Caki2 (cell line): ENCODE results near the gene CHPF2. TPM values are rescaled to one million over a fixed set of nuclear protein-coding genes. Genes with fewer than 3 reads are reported as not detected.

Source experiments
- DNase-seq: peaks from one replicate; pipeline ENCODE4 v3.0.0-alpha.2; 2015; ENCODE audit warnings: low read depth
- in situ Hi-C: cut with HindIII; loops from 2 replicates; pipeline ENCODE4 v1.10.0; 2016; ENCODE audit warnings: low sequenced_read_pairs, low pct_unique_long_range_greater_than_20kb, mixed read lengths
- total RNA-seq: library from RNA; depleted of rRNA; stranded (reverse); fragments of >200 nt; shearing (Covaris generic); gene quantifications from 2 replicates; pipeline ENCODE4 v1.2.3, GENCODE V29; 2014; ENCODE audit warnings: low replicate concordance

The CHPF2 gene
- total RNA-seq, 1 experiment from 2014 or later: 38.2 TPM

GRCh38 chr7:151226875-151227782, 5.2 kb upstream of the CHPF2 start, which contains the start of gene ABCF2:
Gene ABCF2 (minus strand): TSS chr7:151227205. CDS start chr7:151226458, 747 bp downstream.
- peak; percentile 97 for DNase-seq
- in situ Hi-C loops: no loop called here

- in situ Hi-C loops: no loop called here
- DNase-seq: no peak
Measured at GRCh38 chr7:151228024-151228866, 4.0 kb upstream of the CHPF2 start.

- in situ Hi-C loops: no loop called here
- no peak for DNase-seq
Measured at GRCh38 chr7:151229249-151229648, 3.0 kb upstream of the CHPF2 start.

- DNase-seq: no peak
- in situ Hi-C loops: no loop called here
Measured at GRCh38 chr7:151231080-151231479, 1.2 kb upstream of the CHPF2 start.

GRCh38 chr7:151232917-151233701, 826 bp downstream of the CHPF2 start:
- in situ Hi-C loops: no loop called here
- DNase-seq: peak; percentile 69

GRCh38 chr7:151233804-151234203, 1.5 kb downstream of the CHPF2 start:
- in situ Hi-C loops: no loop called here

GRCh38 chr7:151235091-151235787, 3.0 kb downstream of the CHPF2 start:
- DNase-seq: no peak
- in situ Hi-C loops: no loop called here

More at GRCh38 chr7:151233804-151234203, 1.5 kb downstream of the CHPF2 start:
- no peak for DNase-seq

- no peak for DNase-seq
- in situ Hi-C loops: no loop called here
Measured at GRCh38 chr7:151236406-151236805, 4.1 kb downstream of the CHPF2 start.

- in situ Hi-C loops: no loop called here
Measured at GRCh38 chr7:151237244-151238189, 5.2 kb downstream of the CHPF2 start.

GRCh38 chr7:151238190-151238810, 6.0 kb downstream of the CHPF2 start:
- no peak for DNase-seq
- in situ Hi-C loops: no loop called here

More at GRCh38 chr7:151237244-151238189, 5.2 kb downstream of the CHPF2 start:
- no peak for DNase-seq

- in situ Hi-C loops: no loop called here
- DNase-seq: no peak
Measured at GRCh38 chr7:151238924-151239836, 6.9 kb downstream of the CHPF2 start.

GRCh38 chr7:151239837-151240459, 7.7 kb downstream of the CHPF2 start:
- in situ Hi-C loops: no loop called here
- DNase-seq: no peak

GRCh38 chr7:151240536-151240935, 8.3 kb downstream of the CHPF2 start:
- in situ Hi-C loops: no loop called here
- no peak for DNase-seq

GRCh38 chr7:151240942-151241754, 8.9 kb downstream of the CHPF2 start:
- DNase-seq: no peak
- in situ Hi-C loops: no loop called here
